H9 (cell line): ENCODE measurements around the gene SLC30A5. TPM values are rescaled to one million over a fixed set of nuclear protein-coding genes. Genes with fewer than 3 reads are reported as not detected.

Experiments used
- DNase-seq: peaks from one replicate; pipeline ENCODE4 v3.0.0-alpha.2; 2017
- H2AFZ ChIP-seq: one replicate; pipeline ENCODE4 v1.6.1; 2013; ENCODE audit warnings: mild to moderate bottlenecking, low read length, control low read depth, moderate library complexity
- H2AK5ac ChIP-seq: 2 replicates; pipeline ENCODE4 v1.6.1; 2013; ENCODE audit warnings: low read length, control low read depth, mixed read lengths; ENCODE audit not compliant: insufficient read length
- H2BK120ac ChIP-seq: one replicate; pipeline ENCODE4 v1.6.1; 2013; ENCODE audit warnings: low read depth, mild to moderate bottlenecking, low read length, control low read depth, inconsistent platforms; ENCODE audit not compliant: poor library complexity, severe bottlenecking
- H2BK12ac ChIP-seq: 2 replicates; pipeline ENCODE4 v1.6.1; 2013; ENCODE audit warnings: low read length, control low read depth, mixed read lengths, low read depth; ENCODE audit not compliant: insufficient read length
- H2BK15ac ChIP-seq: 2 replicates; pipeline ENCODE4 v1.6.1; 2013; ENCODE audit warnings: low read depth, low read length, control low read depth
- H2BK20ac ChIP-seq: one replicate; pipeline ENCODE4 v1.6.1; 2013; ENCODE audit warnings: low read depth, mild to moderate bottlenecking, low read length, control low read depth, inconsistent platforms; ENCODE audit not compliant: poor library complexity, severe bottlenecking
- H2BK5ac ChIP-seq: 2 replicates; pipeline ENCODE4 v1.6.1; 2013; ENCODE audit warnings: low read length, control low read depth, mixed read lengths; ENCODE audit not compliant: insufficient read length
- H3K14ac ChIP-seq: 2 replicates; pipeline ENCODE4 v1.6.1; 2013; ENCODE audit warnings: low read length, control low read depth; ENCODE audit not compliant: insufficient read depth
- H3K18ac ChIP-seq: 2 replicates; pipeline ENCODE4 v1.6.1; 2013; ENCODE audit warnings: low read depth, mild to moderate bottlenecking, mixed read lengths, low read length, control low read depth; ENCODE audit not compliant: insufficient read length
- H3K23ac ChIP-seq: 2 replicates; pipeline ENCODE4 v1.6.1; 2013; ENCODE audit warnings: low read length, control low read depth, mixed read lengths, low read depth; ENCODE audit not compliant: insufficient read length
- H3K23me2 ChIP-seq: 2 replicates; pipeline ENCODE4 v1.6.1; 2013; ENCODE audit warnings: low read depth, mild to moderate bottlenecking, mixed read lengths, low read length, control low read depth; ENCODE audit not compliant: insufficient read length, poor library complexity, severe bottlenecking
- H3K27ac ChIP-seq: 2 replicates; pipeline ENCODE4 v1.5.1; 2013; ENCODE audit warnings: low read length, control low read depth, mixed read lengths, low read depth; ENCODE audit not compliant: insufficient read length
- H3K27me3 ChIP-seq: 2 replicates; pipeline ENCODE4 v1.6.1; 2013; ENCODE audit warnings: low read length, control low read depth, inconsistent platforms; ENCODE audit not compliant: insufficient read depth
- H3K4ac ChIP-seq: 2 replicates; pipeline ENCODE4 v1.6.1; 2013; ENCODE audit warnings: low read depth, mild to moderate bottlenecking, control low read depth, inconsistent platforms, low read length, moderate library complexity
- H3K4me1 ChIP-seq: 2 replicates; pipeline ENCODE4 v1.6.1; 2013; ENCODE audit warnings: low read length, control low read depth, inconsistent platforms; ENCODE audit not compliant: insufficient read depth
- H3K4me2 ChIP-seq: 2 replicates; pipeline ENCODE4 v1.6.1; 2013; ENCODE audit warnings: low read length, control low read depth, mixed read lengths; ENCODE audit not compliant: insufficient read length, insufficient read depth
- H3K56ac ChIP-seq: 2 replicates; pipeline ENCODE4 v1.6.1; 2013; ENCODE audit warnings: low read depth, mild to moderate bottlenecking, mixed read lengths, low read length, control low read depth; ENCODE audit not compliant: insufficient read length
- H3K79me1 ChIP-seq: 2 replicates; pipeline ENCODE4 v1.6.1; 2013; ENCODE audit warnings: low read depth, mild to moderate bottlenecking, moderate library complexity, low read length, control low read depth, inconsistent platforms; ENCODE audit not compliant: insufficient read depth, poor library complexity, severe bottlenecking
- H3K79me2 ChIP-seq: 2 replicates; pipeline ENCODE4 v1.6.1; 2013; ENCODE audit warnings: low read length, control low read depth, inconsistent platforms; ENCODE audit not compliant: insufficient read depth
- H3K9ac ChIP-seq: 2 replicates; pipeline ENCODE4 v1.6.1; 2013; ENCODE audit warnings: low read length, control low read depth, mixed read lengths; ENCODE audit not compliant: insufficient read length; ENCODE audit errors: extremely low read depth
- H3K9me3 ChIP-seq: one replicate; pipeline ENCODE4 v1.6.1; 2013; ENCODE audit warnings: low read depth, low read length, inconsistent platforms; ENCODE audit not compliant: control insufficient read depth
- H3T11ph ChIP-seq: one replicate; pipeline ENCODE4 v1.6.1; 2013; ENCODE audit warnings: mild to moderate bottlenecking, low read length, control low read depth, inconsistent platforms
- H4K20me1 ChIP-seq: one replicate; pipeline ENCODE4 v1.6.1; 2013; ENCODE audit not compliant: control insufficient read depth, insufficient read length, insufficient read depth
- H4K5ac ChIP-seq: 2 replicates; pipeline ENCODE4 v1.6.1; 2013; ENCODE audit warnings: low read depth, mild to moderate bottlenecking, mixed read lengths, low read length, control low read depth; ENCODE audit not compliant: insufficient read length
- H4K8ac ChIP-seq: replicated peaks from 2 replicates; pipeline ENCODE4 v1.6.1; 2013; ENCODE audit warnings: low read length, control low read depth, mixed read lengths, low read depth; ENCODE audit not compliant: insufficient read length
- H4K91ac ChIP-seq: 2 replicates; pipeline ENCODE4 v1.6.1; 2013; ENCODE audit warnings: low read depth, mild to moderate bottlenecking, moderate library complexity, mixed read lengths, low read length, control low read depth; ENCODE audit not compliant: insufficient read length
- H3K27ac Mint-ChIP-seq, 3 experiments: 2 replicates in 2 of 3; 3 replicates in 1 of 3; pipeline ENCODE4 v1.8.0; 2020 to 2021; ENCODE audit warnings: mixed read lengths in 3 of 3, mild to moderate bottlenecking in 1 of 3, moderate library complexity in 1 of 3
- H3K27me3 Mint-ChIP-seq: 2 replicates; pipeline ENCODE4 v1.8.0; 2021; ENCODE audit warnings: low read depth, mild to moderate bottlenecking, moderate library complexity, mixed read lengths
- H3K36me3 Mint-ChIP-seq, 3 experiments: 2 replicates in 2 of 3; 3 replicates in 1 of 3; pipeline ENCODE4 v1.8.0; 2020 to 2021; ENCODE audit warnings: low read depth in 3 of 3, mixed read lengths in 3 of 3; ENCODE audit not compliant: insufficient read depth in 1 of 3
- H3K4me1 Mint-ChIP-seq, 2 experiments: 2 replicates each; pipeline ENCODE4 v1.8.0; 2020; ENCODE audit warnings: mixed read lengths in 2 of 2
- H3K4me3 Mint-ChIP-seq, 2 experiments: 2 replicates in 1 of 2; 3 replicates in 1 of 2; pipeline ENCODE4 v1.8.0; 2020 to 2021; ENCODE audit warnings: mild to moderate bottlenecking in 2 of 2, mixed read lengths in 2 of 2, moderate library complexity in 1 of 2
- H3K9me3 Mint-ChIP-seq, 2 experiments: 2 replicates in 1 of 2; 3 replicates in 1 of 2; pipeline ENCODE4 v1.8.0; 2020; ENCODE audit warnings: mild to moderate bottlenecking in 2 of 2, mixed read lengths in 2 of 2, moderate library complexity in 1 of 2
- CTCF ChIP-seq: fragments of 200-600 bp; sonication (generic); conservative IDR thresholded peaks from 3 replicates; pipeline ENCODE4 v1.8.0; 2021; ENCODE audit warnings: antibody characterized with exemption, mild to moderate bottlenecking
- WGBS: extraction: QIAGEN DNeasy Blood & Tissue Kit; methylation state at CpG from one replicate; pipeline ENCODE4 v1.1.7; 2013; ENCODE audit warnings: missing lambda C conversion rate, low lambda C conversion rate, mixed read lengths; ENCODE audit not compliant: insufficient read length; ENCODE audit errors: extremely low coverage; 5-methylcytosine and 5-hydroxymethylcytosine counted together
- total RNA-seq: library from RNA; stranded (reverse); gene quantifications from 2 replicates; pipeline ENCODE4 v1.2.1, GENCODE V29; 2021

Gene SLC30A5
- total RNA-seq, 1 experiment from 2014 or later = 33.7 TPM

- Histone ChIP-seq H2BK15ac (no peak overlapping the region), H3K23ac (no peak overlapping the region), H3K56ac (no peak overlapping the region), H2BK20ac (no peak overlapping the region), H3K4me1 (no peaks in the 10 kb centered on the region), H3K18ac (no peak overlapping the region), H3K27ac (no peak overlapping the region), H2BK120ac (no peak overlapping the region), H4K91ac (no peak overlapping the region), H3T11ph (no peak overlapping the region), H3K4me2 (no peak overlapping the region), H3K4ac (no peak overlapping the region), H3K9me3 (no peaks in the 10 kb centered on the region), H3K14ac (no peak overlapping the region), H4K8ac (no peak overlapping the region), H4K20me1 (no peaks in the 10 kb centered on the region), H3K79me1 (no peaks in the 10 kb centered on the region), H4K5ac (no peak overlapping the region), H3K27me3 (no peaks in the 10 kb centered on the region), H3K79me2 (no peaks in the 10 kb centered on the region), H2AFZ (no peak overlapping the region), H2BK12ac (no peak overlapping the region), H3K23me2 (no peaks in the 10 kb centered on the region), H2BK5ac (no peak overlapping the region), H3K9ac (no peak overlapping the region), H2AK5ac (no peak overlapping the region)
- Mint-ChIP-seq H3K9me3 (peaks cover 0 to 3% of the 10 kb centered on the region in 2 experiments; a peak in 2 of 5 replicates), H3K4me1 (peaks cover 2 to 3% of the 10 kb centered on the region in 2 experiments; a peak in 3 of 4 replicates), H3K27me3 (no peaks in the 10 kb centered on the region; the same call in 1 of the 2 replicates), H3K27ac (no peak overlapping the region), H3K4me3 (no peak overlapping the region), H3K36me3 (no peaks in the 10 kb centered on the region)
- no CpG with 5 or more reads among the region's 6 CpGs for WGBS
- TF ChIP-seq CTCF = no peak
- no peak for DNase-seq
These were observed 14.3 kb upstream of the SLC30A5 start for GRCh38 chr5:69079556-69079955.
